ENCODE measurements around the gene FOXR1.

Gene FOXR1

DNA sequence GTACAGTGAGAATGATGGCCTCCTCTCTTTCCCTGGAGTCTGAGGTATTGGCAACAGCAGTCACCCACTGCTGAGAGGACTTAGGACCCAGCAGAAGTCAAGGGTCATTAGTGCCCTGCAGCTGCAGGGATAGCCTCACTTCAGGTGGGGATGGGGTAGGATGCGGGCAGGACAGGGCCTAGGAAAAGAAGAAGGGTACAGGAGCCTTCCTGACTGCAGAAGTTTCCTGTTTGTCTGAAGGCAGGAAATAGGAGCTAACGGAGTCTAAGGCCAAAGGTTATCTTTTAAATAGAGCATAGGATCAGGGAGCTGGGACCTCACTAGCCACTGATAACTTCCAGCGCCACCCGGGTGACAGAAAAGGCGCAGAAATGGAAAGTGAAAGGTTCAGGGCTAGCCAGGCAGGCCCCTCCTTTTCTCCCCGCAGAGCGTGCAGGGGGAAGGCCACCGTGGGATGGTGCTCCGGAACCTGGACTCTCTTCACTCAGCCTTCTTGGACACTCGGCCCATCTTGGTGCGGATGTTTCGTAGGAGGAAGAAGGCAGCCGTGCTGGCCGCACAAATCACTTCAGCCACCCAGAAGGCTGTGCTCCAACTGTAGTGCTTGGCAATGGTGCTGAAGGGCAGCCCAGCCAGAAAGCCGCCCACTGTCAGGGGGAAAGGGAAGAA lies 53.0 kb downstream of the FOXR1 start:
- TF ChIP-seq, protein P1, sequence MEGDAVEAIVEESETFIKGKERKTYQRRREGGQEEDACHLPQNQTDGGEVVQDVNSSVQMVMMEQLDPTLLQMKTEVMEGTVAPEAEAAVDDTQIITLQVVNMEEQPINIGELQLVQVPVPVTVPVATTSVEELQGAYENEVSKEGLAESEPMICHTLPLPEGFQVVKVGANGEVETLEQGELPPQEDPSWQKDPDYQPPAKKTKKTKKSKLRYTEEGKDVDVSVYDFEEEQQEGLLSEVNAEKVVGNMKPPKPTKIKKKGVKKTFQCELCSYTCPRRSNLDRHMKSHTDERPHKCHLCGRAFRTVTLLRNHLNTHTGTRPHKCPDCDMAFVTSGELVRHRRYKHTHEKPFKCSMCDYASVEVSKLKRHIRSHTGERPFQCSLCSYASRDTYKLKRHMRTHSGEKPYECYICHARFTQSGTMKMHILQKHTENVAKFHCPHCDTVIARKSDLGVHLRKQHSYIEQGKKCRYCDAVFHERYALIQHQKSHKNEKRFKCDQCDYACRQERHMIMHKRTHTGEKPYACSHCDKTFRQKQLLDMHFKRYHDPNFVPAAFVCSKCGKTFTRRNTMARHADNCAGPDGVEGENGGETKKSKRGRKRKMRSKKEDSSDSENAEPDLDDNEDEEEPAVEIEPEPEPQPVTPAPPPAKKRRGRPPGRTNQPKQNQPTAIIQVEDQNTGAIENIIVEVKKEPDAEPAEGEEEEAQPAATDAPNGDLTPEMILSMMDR (conservative IDR thresholded peaks at IDR 0.05; ENCODE audit: low read depth, low read length): no peak
- DNase-seq (ENCODE audit: low read depth): no peak
- no peak overlapping the region for H3K4me3 ChIP-seq (ENCODE audit: low read depth, low read length)

- no peak for DNase-seq (ENCODE audit: low read depth)
- H3K4me3 ChIP-seq (ENCODE audit: low read depth, low read length): no peak overlapping the region
- TF ChIP-seq, protein P1 (conservative IDR thresholded peaks at IDR 0.05; ENCODE audit: low read depth, low read length): no peak
Observed at GRCh38 chr11:119025099-119025473, 53.5 kb downstream of the FOXR1 start.

GRCh38 chr11:119025541-119025940 lies 54.0 kb downstream of the FOXR1 start:
- H3K4me3 ChIP-seq (ENCODE audit: low read depth, low read length): no peak overlapping the region
- TF ChIP-seq, protein P1 (conservative IDR thresholded peaks at IDR 0.05; ENCODE audit: low read depth, low read length): no peak
- DNase-seq (ENCODE audit: low read depth): no peak

DNA sequence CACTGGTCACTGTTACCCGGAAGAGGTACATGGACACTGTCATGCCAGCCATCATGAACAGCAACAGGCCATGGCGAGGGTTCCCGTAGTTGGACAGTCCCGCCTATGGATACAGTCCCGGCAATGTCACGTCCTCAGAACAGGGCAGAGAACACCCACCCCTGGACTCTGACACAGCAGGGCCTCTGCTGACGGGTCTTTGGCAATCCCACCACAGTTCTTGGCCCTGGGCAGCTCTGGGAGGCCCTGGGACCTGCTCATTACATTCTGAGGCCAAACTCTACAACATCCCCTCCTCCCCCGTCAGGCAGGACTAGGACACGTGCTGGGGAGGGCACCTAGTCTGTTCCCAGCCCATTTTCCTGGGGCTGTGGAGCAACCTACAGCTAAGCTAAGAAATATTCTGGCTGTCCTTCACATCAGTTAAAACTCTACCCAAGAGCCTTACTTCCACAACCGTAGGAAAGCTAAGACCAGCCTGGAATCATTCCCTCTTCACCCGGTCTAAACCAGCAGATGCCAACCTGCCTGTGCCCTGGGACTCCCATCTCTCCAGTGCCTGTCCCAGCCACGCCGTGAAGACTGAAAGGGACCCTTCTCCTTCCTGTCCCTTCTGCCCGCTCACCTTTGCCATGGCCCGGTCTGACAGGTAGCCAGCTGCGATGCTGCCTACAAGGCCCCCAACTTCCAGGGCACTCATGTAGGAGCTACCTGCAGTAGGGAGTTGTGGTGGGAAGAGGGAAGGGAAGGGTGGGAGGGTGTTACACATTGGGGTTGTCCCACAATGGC lies 54.6 kb downstream of the FOXR1 start:
- no peak for DNase-seq (ENCODE audit: low read depth)
- TF ChIP-seq, protein P1 (conservative IDR thresholded peaks at IDR 0.05; ENCODE audit: low read depth, low read length): no peak
- no peak overlapping the region for H3K4me3 ChIP-seq (ENCODE audit: low read depth, low read length)

- TF ChIP-seq, protein P1 (conservative IDR thresholded peaks at IDR 0.05; ENCODE audit: low read depth, low read length): no peak
- no peak for DNase-seq (ENCODE audit: low read depth)
- no peak overlapping the region for H3K4me3 ChIP-seq (ENCODE audit: low read depth, low read length)
Observed at GRCh38 chr11:119026970-119027369, 55.4 kb downstream of the FOXR1 start.

GRCh38 chr11:119027561-119028345 lies 56.2 kb downstream of the FOXR1 start:
- TF ChIP-seq, protein P1 (conservative IDR thresholded peaks at IDR 0.05; ENCODE audit: low read depth, low read length): no peak
- DNase-seq (ENCODE audit: low read depth): no peak
- H3K4me3 ChIP-seq (ENCODE audit: low read depth, low read length): no peak overlapping the region
